ENCODE data around the gene ZFP36.

DNA sequence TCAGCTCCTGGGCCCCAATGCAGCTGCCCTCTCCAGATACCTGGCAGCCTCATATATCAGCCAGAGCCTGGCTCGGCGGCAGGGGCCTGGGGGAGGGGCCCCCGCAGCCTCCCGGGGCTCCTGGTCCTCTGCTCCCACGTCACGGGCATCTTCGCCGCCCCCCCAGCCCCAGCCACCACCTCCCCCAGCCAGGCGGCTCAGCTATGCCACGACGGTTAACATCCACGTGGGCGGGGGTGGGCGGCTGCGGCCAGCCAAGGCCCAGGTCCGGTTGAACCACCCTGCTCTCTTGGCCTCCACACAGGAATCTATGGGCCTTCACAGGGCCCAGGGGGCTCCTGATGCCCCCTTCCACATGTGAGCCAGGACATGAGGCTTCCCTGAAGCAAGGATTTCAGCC, 18.3 kb downstream of the ZFP36 start:
- TF ChIP-seq, protein P1, sequence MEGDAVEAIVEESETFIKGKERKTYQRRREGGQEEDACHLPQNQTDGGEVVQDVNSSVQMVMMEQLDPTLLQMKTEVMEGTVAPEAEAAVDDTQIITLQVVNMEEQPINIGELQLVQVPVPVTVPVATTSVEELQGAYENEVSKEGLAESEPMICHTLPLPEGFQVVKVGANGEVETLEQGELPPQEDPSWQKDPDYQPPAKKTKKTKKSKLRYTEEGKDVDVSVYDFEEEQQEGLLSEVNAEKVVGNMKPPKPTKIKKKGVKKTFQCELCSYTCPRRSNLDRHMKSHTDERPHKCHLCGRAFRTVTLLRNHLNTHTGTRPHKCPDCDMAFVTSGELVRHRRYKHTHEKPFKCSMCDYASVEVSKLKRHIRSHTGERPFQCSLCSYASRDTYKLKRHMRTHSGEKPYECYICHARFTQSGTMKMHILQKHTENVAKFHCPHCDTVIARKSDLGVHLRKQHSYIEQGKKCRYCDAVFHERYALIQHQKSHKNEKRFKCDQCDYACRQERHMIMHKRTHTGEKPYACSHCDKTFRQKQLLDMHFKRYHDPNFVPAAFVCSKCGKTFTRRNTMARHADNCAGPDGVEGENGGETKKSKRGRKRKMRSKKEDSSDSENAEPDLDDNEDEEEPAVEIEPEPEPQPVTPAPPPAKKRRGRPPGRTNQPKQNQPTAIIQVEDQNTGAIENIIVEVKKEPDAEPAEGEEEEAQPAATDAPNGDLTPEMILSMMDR (IDR thresholded peaks at IDR 0.05), result no peak
- no peak for TF ChIP-seq POLR2A (IDR thresholded peaks at IDR 0.05)
